ENCODE data around the gene ILKAP.

ILKAP gene

DNA sequence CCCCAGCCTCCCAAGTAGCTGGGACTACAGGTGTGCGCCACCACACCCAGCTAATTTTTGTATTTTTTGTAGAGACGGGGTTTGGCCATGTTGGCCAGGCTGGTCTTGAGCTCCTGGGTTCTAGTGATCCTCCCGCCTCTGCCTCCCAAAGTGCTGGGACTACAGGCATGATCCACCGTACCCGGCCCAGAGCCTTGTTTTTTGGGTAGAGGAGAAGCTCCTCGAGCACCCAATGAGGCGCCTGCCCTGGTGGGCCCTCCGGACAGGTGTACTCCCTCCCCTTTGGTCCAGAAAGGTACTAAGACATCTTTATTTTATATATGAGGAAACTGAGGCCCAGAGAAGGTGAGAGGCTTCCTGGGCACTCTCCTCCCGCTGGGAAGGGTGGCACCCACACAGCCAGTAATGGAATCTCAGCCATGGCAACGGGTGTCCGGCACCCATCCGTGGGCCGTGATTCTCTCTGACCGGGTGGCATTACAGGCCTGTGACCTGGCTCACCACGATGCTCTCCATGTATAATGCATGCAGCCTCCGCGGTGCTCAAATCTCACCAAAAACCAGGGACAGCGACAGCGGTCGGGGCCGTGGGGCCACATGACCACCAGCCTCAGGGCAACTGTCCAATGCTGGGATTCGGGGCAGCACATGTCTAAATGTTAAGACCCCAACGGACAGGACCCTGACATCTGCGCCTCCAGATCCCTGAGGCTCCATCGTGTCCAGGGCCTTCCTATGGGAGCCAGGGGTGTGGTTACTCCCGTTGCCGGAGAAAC lies 81.8 kb downstream of the ILKAP start:
- no peak for DNase-seq

DNA sequence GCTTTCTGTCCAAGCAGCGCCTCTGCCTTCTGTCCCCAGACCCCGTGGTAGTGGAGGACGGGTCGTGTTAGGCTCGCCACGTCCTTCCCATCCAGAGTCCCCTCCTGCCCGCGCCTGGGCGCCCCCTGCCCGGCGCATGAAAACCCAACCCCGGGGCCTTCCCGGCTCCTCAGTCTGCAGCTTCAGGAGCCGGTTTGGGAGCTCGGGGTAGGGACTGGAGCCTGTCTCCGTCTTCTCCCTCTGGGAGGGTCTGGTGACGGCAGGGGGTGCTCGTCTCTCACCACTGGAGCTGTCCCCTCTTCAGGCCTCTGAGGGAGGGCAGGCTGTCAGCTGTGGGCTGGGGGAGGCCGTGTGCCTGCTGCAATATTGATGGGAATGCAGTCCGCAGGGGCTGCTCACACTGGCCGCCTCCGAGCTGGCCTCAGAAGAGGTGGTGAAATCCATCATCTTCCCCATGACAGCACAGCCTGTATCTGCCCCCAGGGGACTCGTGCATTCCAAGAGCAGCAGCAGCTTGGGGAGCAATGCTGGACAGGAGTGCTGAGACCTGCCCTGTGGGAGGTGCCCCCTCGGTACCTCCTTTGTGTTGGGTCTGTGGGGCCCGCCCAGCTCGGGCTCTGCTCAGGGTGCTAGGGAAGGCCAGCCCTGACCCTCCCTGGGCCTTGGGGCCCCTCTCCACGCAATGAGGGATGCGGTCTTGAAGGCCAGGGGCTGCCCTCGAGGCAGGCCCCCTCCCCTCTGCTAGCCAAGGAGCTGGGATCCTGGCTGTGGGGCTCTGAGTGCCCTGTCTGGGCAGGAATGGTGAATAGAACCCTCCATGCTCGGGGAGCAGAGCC lies 82.8 kb downstream of the ILKAP start:
- DNase-seq = no peak
